ENCODE data around the gene SLC22A2. TPM values are rescaled to one million over a fixed set of nuclear protein-coding genes. Genes with fewer than 3 reads are reported as not detected.

The SLC22A2 gene
- total and polyA plus RNA-seq, 2 of the 13 experiments (the other 11 are each of a cell fraction or from before 2014, with no cell fraction given) = not detected

GRCh38 chr6:160273196-160273595 is 14.6 kb upstream of the SLC22A2 start:
- no peak for FAIRE-seq
- POLR2A ChIA-PET = no interaction called here
- no peak for DNase-seq (ENCODE audit: low spot score)
- peaks cover 0 to 22% of the 10 kb centered on the region in 2 experiments; a peak in 3 of 5 replicates for H3K27me3 ChIP-seq (ENCODE audit: control insufficient read depth in 1 of 2, insufficient read depth in 2 of 2, low read length in 2 of 2)
- H3K4me3 ChIP-seq (replicated peaks in 1 of 3; ENCODE audit: insufficient read depth in 1 of 3, low read depth in 2 of 3, low read length in 3 of 3) = no peak overlapping the region
- H3K27ac ChIP-seq (ENCODE audit: extremely low read length, insufficient read depth, low read length) = no peak overlapping the region
- no peak overlapping the region for H3K4me2 ChIP-seq (ENCODE audit: low read depth, low read length)
- in situ Hi-C loops (cut with HindIII; ENCODE audit: extremely low pct_ligation_motif_present, low pct_unique_long_range_greater_than_20kb) = no loop called here
- H3K9me3 ChIP-seq (ENCODE audit: low read length) = no peaks in the 10 kb centered on the region
- no peaks in the 10 kb centered on the region for H3K36me3 ChIP-seq (replicated peaks in 1 of 2; ENCODE audit: control insufficient read depth in 1 of 2, insufficient read depth in 2 of 2, low read length in 2 of 2)
- intact Hi-C loops (cut with micrococcal nuclease; ENCODE audit: unreplicated experiment) = no loop called here
- ATAC-seq = no peak
- H4K20me1 ChIP-seq (ENCODE audit: insufficient read depth, low read length) = no peaks in the 10 kb centered on the region
- H3K4me1 ChIP-seq (ENCODE audit: insufficient read depth, low read length) = no peaks in the 10 kb centered on the region
- H3K9ac ChIP-seq (ENCODE audit: insufficient read depth, low read depth, low read length) = no peak overlapping the region
- no peak overlapping the region for H2AFZ ChIP-seq (ENCODE audit: low read length)
- no peaks in the 10 kb centered on the region for H3K79me2 ChIP-seq (ENCODE audit: insufficient read depth, low read length)
- CTCF ChIA-PET (ENCODE audit: low intra/inter-chr PET ratio, low total read pairs) = no interaction called here
- BruUV-seq (replicated peaks) = no TSS peak
- TF ChIP-seq ZBTB7A (CRISPR knock-in tag; IDR thresholded peaks at IDR 0.05) (no peak), HDAC6 (IDR thresholded peaks at IDR 0.05; ENCODE audit: low read depth, low read length) (no peak), ZNF629 (CRISPR knock-in tag; conservative IDR thresholded peaks at IDR 0.05) (no peak), PCBP2 (optimal IDR thresholded peaks at IDR 0.05; ENCODE audit: low read depth, low read length, poor library complexity, severe bottlenecking) (no peak), ATM (IDR thresholded peaks at IDR 0.05; ENCODE audit: borderline replicate concordance) (no peak), GATAD2A (CRISPR knock-in tag; IDR thresholded peaks at IDR 0.05) (no peak), KMT2B (CRISPR knock-in tag; IDR thresholded peaks at IDR 0.05) (no peak), HNF1A (IDR thresholded peaks at IDR 0.05; ENCODE audit: low read depth) (no peak), HNF1A (CRISPR knock-in tag; IDR thresholded peaks at IDR 0.05; ENCODE audit: borderline replicate concordance) (no peak), MEIS2 (CRISPR knock-in tag; IDR thresholded peaks at IDR 0.05) (no peak), ZNF318 (CRISPR knock-in tag; IDR thresholded peaks at IDR 0.05) (no peak), TCF12 (IDR thresholded peaks at IDR 0.05) (no peak), TCF12 (CRISPR knock-in tag; IDR thresholded peaks at IDR 0.05) (no peak), ZFP36 (IDR thresholded peaks at IDR 0.05; ENCODE audit: borderline replicate concordance, low read depth, low read length, partially characterized antibody) (no peak)

Data from HepG2 (cell line).